Fibroblast of lung (primary cell): ENCODE measurements around the gene PHF2. TPM values are rescaled to one million over a fixed set of nuclear protein-coding genes. Genes with fewer than 3 reads are reported as not detected.

ENCODE experiments used
- DNase-seq, 2 donors: peaks; one replicate each; pipeline versions ENCODE4 v3.0.0 to v3.0.0-alpha.2; 2010; ENCODE audit warnings: low read depth in 2 of 2
- H2AFZ ChIP-seq: 2 replicates; pipeline ENCODE4 v1.5.1; 2012; ENCODE audit warnings: low read length, control low read depth, inconsistent platforms
- H3K27ac ChIP-seq: 2 replicates; pipeline ENCODE4 v1.5.1; 2011; ENCODE audit warnings: low read length, control low read depth; ENCODE audit not compliant: insufficient read depth
- H3K27me3 ChIP-seq: 2 replicates; pipeline ENCODE4 v1.5.1; 2011; ENCODE audit warnings: mild to moderate bottlenecking, low read length; ENCODE audit not compliant: control insufficient read depth, insufficient read depth
- H3K36me3 ChIP-seq: 2 replicates; pipeline ENCODE4 v1.5.1; 2011; ENCODE audit warnings: low read length; ENCODE audit not compliant: control insufficient read depth, insufficient read depth
- H3K4me1 ChIP-seq: 2 replicates; pipeline ENCODE4 v1.5.1; 2011; ENCODE audit warnings: low read length; ENCODE audit not compliant: control insufficient read depth, insufficient read depth; ENCODE audit errors: extremely low read depth
- H3K4me2 ChIP-seq: 2 replicates; pipeline ENCODE4 v1.5.1; 2011; ENCODE audit warnings: low read length, control low read depth; ENCODE audit not compliant: insufficient read depth; ENCODE audit errors: extremely low read depth
- H3K4me3 ChIP-seq, 4 experiments: fragments of 200-600 bp in 1 of 4; sonication (generic) in 1 of 4; replicated peaks in 1 of 4; 2 replicates each; pipeline ENCODE4 v1.5.1; 2011 to 2016; ENCODE audit warnings: low read length in 4 of 4, low read depth in 3 of 4, mild to moderate bottlenecking in 3 of 4, control low read depth in 2 of 4, inconsistent platforms in 1 of 4, mixed read lengths in 1 of 4; ENCODE audit not compliant: insufficient read depth in 1 of 4; ENCODE audit errors: control extremely low read depth in 1 of 4
- H3K79me2 ChIP-seq: 2 replicates; pipeline ENCODE4 v1.5.1; 2012; ENCODE audit warnings: mild to moderate bottlenecking, low read length, inconsistent platforms; ENCODE audit not compliant: control insufficient read depth, insufficient read depth
- H3K9ac ChIP-seq: 2 replicates; pipeline ENCODE4 v1.5.1; 2011; ENCODE audit warnings: mild to moderate bottlenecking, low read length, control low read depth; ENCODE audit not compliant: insufficient read depth
- H3K9me3 ChIP-seq: 2 replicates; pipeline ENCODE4 v1.5.1; 2012; ENCODE audit warnings: low read depth, low read length; ENCODE audit not compliant: control insufficient read depth, insufficient read depth
- H4K20me1 ChIP-seq: 2 replicates; pipeline ENCODE4 v1.5.1; 2011; ENCODE audit warnings: low read length; ENCODE audit not compliant: control insufficient read depth, insufficient read depth; ENCODE audit errors: extremely low read depth
- EZH2 ChIP-seq: IDR thresholded peaks from 2 replicates; pipeline ENCODE4 v1.5.1; 2012; ENCODE audit warnings: low read length, control low read depth, mild to moderate bottlenecking; ENCODE audit errors: missing control alignments
- polyA plus RNA-seq, 2 donors: library from polyadenylated mRNA; depleted of rRNA in 1 of 2; stranded (reverse) in 1 of 2; unstranded in 1 of 2; fragments of >200 nt; gene quantifications; 2 replicates each; pipeline ENCODE4 v1.2.1, GENCODE V29; 2011 to 2012; ENCODE audit warnings: missing spikeins in 1 of 2
- total RNA-seq: library from RNA; depleted of rRNA; stranded (reverse); fragments of >200 nt; gene quantifications from 2 replicates; pipeline ENCODE4 v1.2.1, GENCODE V29; 2014
- TF ChIP-seq, protein P1 (sequence below), 2 donors: IDR thresholded peaks in 1 of 2; conservative IDR thresholded peaks in 1 of 2; 1 replicate in 1 of 2; 2 replicates in 1 of 2; pipeline ENCODE4 v1.5.1; 2011 to 2012; ENCODE audit warnings: low read length in 2 of 2, control low read depth in 1 of 2, inconsistent platforms in 1 of 2, low read depth in 1 of 2, mild to moderate bottlenecking in 1 of 2

PHF2 gene
- total and polyA plus RNA-seq, 2 donors (not counting 1 experiment from before 2014, with no cell fraction given): 9.2 to 13.4 TPM

- Histone ChIP-seq H3K9ac (no peak overlapping the region), H4K20me1 (no peaks in the 10 kb centered on the region), H3K4me2 (no peak overlapping the region), H3K4me1 (no peaks in the 10 kb centered on the region), H3K27ac (no peak overlapping the region), H3K27me3 (no peaks in the 10 kb centered on the region), H3K79me2 (peaks cover 23% of the 10 kb centered on the region), H3K9me3 (no peaks in the 10 kb centered on the region), H3K4me3 (no peak overlapping the region), H3K36me3 (no peaks in the 10 kb centered on the region), H2AFZ (no peak overlapping the region)
- DNase-seq: peak in 1 of 2 donors; percentile 48
- TF ChIP-seq, protein P1, sequence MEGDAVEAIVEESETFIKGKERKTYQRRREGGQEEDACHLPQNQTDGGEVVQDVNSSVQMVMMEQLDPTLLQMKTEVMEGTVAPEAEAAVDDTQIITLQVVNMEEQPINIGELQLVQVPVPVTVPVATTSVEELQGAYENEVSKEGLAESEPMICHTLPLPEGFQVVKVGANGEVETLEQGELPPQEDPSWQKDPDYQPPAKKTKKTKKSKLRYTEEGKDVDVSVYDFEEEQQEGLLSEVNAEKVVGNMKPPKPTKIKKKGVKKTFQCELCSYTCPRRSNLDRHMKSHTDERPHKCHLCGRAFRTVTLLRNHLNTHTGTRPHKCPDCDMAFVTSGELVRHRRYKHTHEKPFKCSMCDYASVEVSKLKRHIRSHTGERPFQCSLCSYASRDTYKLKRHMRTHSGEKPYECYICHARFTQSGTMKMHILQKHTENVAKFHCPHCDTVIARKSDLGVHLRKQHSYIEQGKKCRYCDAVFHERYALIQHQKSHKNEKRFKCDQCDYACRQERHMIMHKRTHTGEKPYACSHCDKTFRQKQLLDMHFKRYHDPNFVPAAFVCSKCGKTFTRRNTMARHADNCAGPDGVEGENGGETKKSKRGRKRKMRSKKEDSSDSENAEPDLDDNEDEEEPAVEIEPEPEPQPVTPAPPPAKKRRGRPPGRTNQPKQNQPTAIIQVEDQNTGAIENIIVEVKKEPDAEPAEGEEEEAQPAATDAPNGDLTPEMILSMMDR (conservative IDR thresholded peaks at IDR 0.05 in 1 of 2, IDR thresholded peaks at IDR 0.05 in 1 of 2; ENCODE audit: low read depth in 1 of 2, low read length in 2 of 2): no peak
- TF ChIP-seq EZH2: no peak
Measured at GRCh38 chr9:93598647-93599241, 22.4 kb downstream of the PHF2 start.

- TF ChIP-seq EZH2: no peak
- TF ChIP-seq, protein P1 (conservative IDR thresholded peaks at IDR 0.05 in 1 of 2, IDR thresholded peaks at IDR 0.05 in 1 of 2; ENCODE audit: low read depth in 1 of 2, low read length in 2 of 2): no peak
- no peaks in the 10 kb centered on the region for H3K9me3 ChIP-seq
- no peak overlapping the region for H3K4me3 ChIP-seq
- no peaks in the 10 kb centered on the region for H3K4me1 ChIP-seq
- peaks cover 22% of the 10 kb centered on the region for H3K79me2 ChIP-seq
- H3K36me3 ChIP-seq: no peaks in the 10 kb centered on the region
- H3K27ac ChIP-seq: no peak overlapping the region
- H3K4me2 ChIP-seq: no peak overlapping the region
- DNase-seq: no peak
- H3K9ac ChIP-seq: no peak overlapping the region
- no peak overlapping the region for H2AFZ ChIP-seq
- H4K20me1 ChIP-seq: no peaks in the 10 kb centered on the region
- no peaks in the 10 kb centered on the region for H3K27me3 ChIP-seq
Measured at GRCh38 chr9:93599571-93600403, 23.4 kb downstream of the PHF2 start.

- Histone ChIP-seq H3K27ac (no peak overlapping the region), H2AFZ (no peak overlapping the region), H3K4me1 (no peaks in the 10 kb centered on the region), H3K79me2 (peaks cover 20% of the 10 kb centered on the region), H3K9me3 (no peaks in the 10 kb centered on the region), H3K36me3 (no peaks in the 10 kb centered on the region), H4K20me1 (no peaks in the 10 kb centered on the region), H3K9ac (no peak overlapping the region), H3K4me3 (no peak overlapping the region), H3K27me3 (no peaks in the 10 kb centered on the region), H3K4me2 (no peak overlapping the region)
- TF ChIP-seq, protein P1 (conservative IDR thresholded peaks at IDR 0.05 in 1 of 2, IDR thresholded peaks at IDR 0.05 in 1 of 2; ENCODE audit: low read depth in 1 of 2, low read length in 2 of 2): no peak
- TF ChIP-seq EZH2: no peak
- DNase-seq: no peak
Measured at GRCh38 chr9:93600504-93600903, 24.1 kb downstream of the PHF2 start.
